B cell (primary cell): ENCODE measurements around the gene SLC4A2. TPM values are rescaled to one million over a fixed set of nuclear protein-coding genes. Genes with fewer than 3 reads are reported as not detected.
A peak's percentile ranks its signal among the peaks of the same experiment; 100 is the strongest.

Experiments used
- ATAC-seq: fragments of 200-7000 bp; cut with Tn5 transposase; one replicate; pipeline ENCODE4 v1.10.0; 2021; ENCODE audit warnings: low read depth, mild to moderate bottlenecking, moderate number of reproducible peaks, moderate library complexity
- CTCF ChIA-PET: fragments of 350-600 bp; sonication (Branson Sonifier 250); formaldehyde crosslinking; loops from one replicate; lab custom pipeline; 2021; ENCODE audit warnings: antibody characterized with exemption, inconsistent platforms; lab: Charles Lee
- POLR2A ChIA-PET: fragments of 350-600 bp; sonication (Branson Sonifier 250); formaldehyde crosslinking; loops from one replicate; lab custom pipeline; 2021; ENCODE audit warnings: antibody characterized with exemption; lab: Charles Lee
- DNase-seq: peaks from one replicate; pipeline ENCODE4 v3.0.0; 2013
- H2AFZ ChIP-seq: 2 replicates; pipeline ENCODE4 v1.6.1; 2012; ENCODE audit warnings: mild to moderate bottlenecking, low read depth, low read length; ENCODE audit not compliant: insufficient read depth, poor library complexity, severe bottlenecking
- H3K27ac ChIP-seq, 2 donors: 1 replicate in 1 of 2; 2 replicates in 1 of 2; pipeline ENCODE4 v1.5.1; 2012 to 2013; ENCODE audit warnings: low read length in 2 of 2, mild to moderate bottlenecking in 2 of 2, moderate library complexity in 1 of 2
- H3K27me3 ChIP-seq, 4 experiments: fragments of 200-600 bp in 1 of 4; sonication (generic) in 1 of 4; replicated peaks in 1 of 4; 1 replicate in 2 of 4; 2 replicates in 2 of 4; pipeline versions ENCODE4 v1.6.1 to v1.7.0; 2013 to 2016; ENCODE audit warnings: low read length in 3 of 4, mild to moderate bottlenecking in 2 of 4, mixed read lengths in 1 of 4, moderate library complexity in 1 of 4; ENCODE audit not compliant: insufficient read depth in 4 of 4, control insufficient read depth in 3 of 4; ENCODE audit errors: control extremely low read depth in 1 of 4
- H3K36me3 ChIP-seq, 2 experiments: replicated peaks in 1 of 2; 1 replicate in 1 of 2; 2 replicates in 1 of 2; pipeline versions ENCODE4 v1.6.1 to v1.7.1; 2013; ENCODE audit warnings: low read length in 1 of 2; ENCODE audit not compliant: insufficient read depth in 2 of 2, control insufficient read depth in 1 of 2; ENCODE audit errors: control extremely low read depth in 1 of 2, extremely low read depth in 1 of 2
- H3K4me1 ChIP-seq, 2 donors: fragments of 200-600 bp in 1 of 2; sonication (generic) in 1 of 2; 1 replicate in 1 of 2; 2 replicates in 1 of 2; pipeline versions ENCODE4 v1.5.1 to v1.6.1; 2013 to 2017; ENCODE audit warnings: low read length in 2 of 2; ENCODE audit not compliant: control insufficient read depth in 2 of 2, insufficient read depth in 2 of 2
- H3K4me2 ChIP-seq: replicated peaks from 2 replicates; pipeline ENCODE3; 2012; ENCODE audit warnings: mild to moderate bottlenecking, low read depth, low read length; ENCODE audit not compliant: poor library complexity, severe bottlenecking
- H3K4me3 ChIP-seq, 5 experiments: fragments of 200-600 bp in 1 of 5; sonication (generic) in 1 of 5; 1 replicate in 3 of 5; 2 replicates in 2 of 5; pipeline versions ENCODE4 v1.5.1 to v1.7.0; 2011 to 2016; ENCODE audit warnings: low read length in 4 of 5, mild to moderate bottlenecking in 4 of 5, low read depth in 2 of 5, control low read depth in 1 of 5, moderate library complexity in 1 of 5; ENCODE audit not compliant: insufficient read depth in 1 of 5; ENCODE audit errors: control extremely low read depth in 1 of 5, extremely low read depth in 1 of 5
- H3K79me2 ChIP-seq: fragments of 200-600 bp; sonication (generic); one replicate; pipeline ENCODE4 v1.6.0; 2016; ENCODE audit warnings: low read length; ENCODE audit not compliant: control insufficient read depth, insufficient read depth
- H3K9ac ChIP-seq: fragments of 200-600 bp; sonication (generic); 2 replicates; pipeline ENCODE4 v1.6.1; 2017; ENCODE audit warnings: mild to moderate bottlenecking, low read length, moderate library complexity
- H3K9me3 ChIP-seq, 3 donors: one replicate each; pipeline versions ENCODE4 v1.6.1 to v1.7.1; 2013; ENCODE audit warnings: low read length in 2 of 3; ENCODE audit not compliant: control insufficient read depth in 2 of 3, insufficient read depth in 1 of 3; ENCODE audit errors: control extremely low read depth in 1 of 3
- H4K20me1 ChIP-seq: 2 replicates; pipeline ENCODE4 v1.6.0; 2012; ENCODE audit warnings: mild to moderate bottlenecking, low read length; ENCODE audit not compliant: insufficient read depth, control insufficient read depth, poor library complexity, severe bottlenecking
- H3K27ac Mint-ChIP-seq: one replicate; pipeline ENCODE4 v1.8.0; 2021; ENCODE audit warnings: mixed read lengths
- H3K27me3 Mint-ChIP-seq: one replicate; pipeline ENCODE4 v1.8.0; 2021; ENCODE audit warnings: mixed read lengths
- H3K4me1 Mint-ChIP-seq: one replicate; pipeline ENCODE4 v1.8.0; 2021; ENCODE audit warnings: mixed read lengths
- H3K4me3 Mint-ChIP-seq: one replicate; pipeline ENCODE4 v1.8.0; 2021; ENCODE audit warnings: mixed read lengths
- H3K9me3 Mint-ChIP-seq: one replicate; pipeline ENCODE4 v1.8.0; 2022; ENCODE audit warnings: mixed read lengths; ENCODE audit not compliant: insufficient read depth
- CTCF ChIP-seq: fragments of 200-600 bp; IDR thresholded peaks from one replicate; pipeline ENCODE4 v1.8.0; 2022; ENCODE audit warnings: antibody characterized with exemption, mild to moderate bottlenecking
- EZH2 ChIP-seq: IDR thresholded peaks from 2 replicates; pipeline ENCODE4 v1.6.1; 2012; ENCODE audit warnings: borderline replicate concordance, low read depth, mild to moderate bottlenecking, moderate library complexity, low read length; ENCODE audit not compliant: insufficient read depth, poor library complexity, severe bottlenecking
- WGBS: methylation state at CpG from one replicate; pipeline ENCODE4 v1.1.5; 2013; ENCODE audit warnings: missing lambda C conversion rate; ENCODE audit not compliant: insufficient coverage; 5-methylcytosine and 5-hydroxymethylcytosine counted together
- intact Hi-C: fragments of 100-400 bp; cut with micrococcal nuclease; formaldehyde crosslinking; loops from one replicate; pipeline ENCODE4 v1.10.0; 2022
- polyA plus RNA-seq: library from polyadenylated mRNA; depleted of rRNA; stranded (reverse); fragments of >200 nt; gene quantifications from 2 replicates; pipeline ENCODE4 v1.2.3, GENCODE V29; 2012
- total RNA-seq, 2 donors: library from RNA; stranded (reverse); fragments of 120-200 nt in 1 of 2; gene quantifications; 1 replicate in 1 of 2; 2 replicates in 1 of 2; pipeline versions ENCODE4 v1.2.3 to v1.2.4, GENCODE V29; 2013 to 2022

Gene SLC4A2
- total and polyA plus RNA-seq, 2 donors (not counting 1 experiment from before 2014, with no cell fraction given): 82.8 to 113 TPM

DNA sequence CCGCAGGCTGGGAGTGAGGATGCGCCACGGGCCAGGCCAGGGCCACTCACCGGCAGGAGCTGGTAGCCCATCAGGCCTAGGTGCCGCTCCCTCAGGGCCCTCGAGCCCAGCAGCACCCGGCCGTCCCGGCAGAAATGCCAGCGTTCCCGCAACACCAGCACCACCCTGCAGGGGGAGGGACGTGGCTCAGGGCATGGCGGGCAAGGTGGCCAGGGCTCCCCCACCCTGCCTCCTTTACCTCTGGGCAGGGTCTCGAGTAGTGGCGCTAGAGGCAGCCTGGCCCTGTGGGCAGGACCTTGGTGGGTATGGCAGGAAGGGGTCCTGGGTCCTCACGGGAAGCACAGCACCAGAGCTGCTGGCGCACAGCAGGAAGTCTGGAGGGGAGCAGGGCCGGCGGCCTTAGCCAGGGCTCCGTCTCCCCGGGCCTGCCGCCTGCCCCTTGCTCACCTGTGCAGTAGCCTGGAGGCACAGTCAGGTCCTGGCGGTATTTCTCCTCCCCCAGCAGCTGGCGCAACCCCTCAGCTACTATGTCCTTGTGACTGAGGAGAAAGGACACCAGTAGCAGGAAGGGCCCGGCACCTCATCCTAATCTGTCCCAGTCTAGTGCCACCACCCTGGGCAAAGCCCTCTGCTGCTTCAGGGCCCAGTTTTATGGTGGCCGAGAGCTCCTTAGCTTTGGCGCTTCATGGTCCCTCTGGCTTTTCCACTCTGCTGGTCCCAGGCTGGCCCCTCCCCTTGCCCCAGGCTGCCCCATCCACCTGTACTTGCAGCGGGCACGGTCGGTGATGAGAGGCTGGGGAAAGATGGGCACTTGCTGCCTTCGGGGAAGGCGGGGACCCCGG is 17.7 kb downstream of the SLC4A2 start:
- Mint-ChIP-seq H3K4me3 (no peak overlapping the region), H3K27ac (no peak overlapping the region), H3K9me3 (no peaks in the 10 kb centered on the region), H3K4me1 (peaks cover 25% of the 10 kb centered on the region), H3K27me3 (no peaks in the 10 kb centered on the region)
- H3K27ac ChIP-seq: no peak overlapping the region
- ChIA-PET POLR2A (interaction anchor here (0.6 kb wide), 1 partner anchor 799 kb away, joined by 3 read pairs; no protein-coding TSS in a partner anchor), CTCF (interaction anchor here (1.5 kb wide), 1 partner anchor 9 kb away, joined by 4 read pairs; no protein-coding TSS in a partner anchor)
- no peak overlapping the region for H3K4me2 ChIP-seq
- H3K4me1 ChIP-seq: peaks cover 19 to 31% of the 10 kb centered on the region in 2 donors
- ATAC-seq (no peak), DNase-seq (peak; percentile 40)
- intact Hi-C loops: no loop called here
- WGBS: 91% methylated on average over 32 of the region's 33 CpGs
- H2AFZ ChIP-seq: no peak overlapping the region
- H3K9ac ChIP-seq: no peak overlapping the region
- peaks cover 21% of the 10 kb centered on the region for H4K20me1 ChIP-seq
- TF ChIP-seq EZH2 (no peak), CTCF (peak; percentile 37)
- H3K79me2 ChIP-seq: peaks cover 27% of the 10 kb centered on the region
- H3K4me3 ChIP-seq: no peak overlapping the region
- no peaks in the 10 kb centered on the region for H3K27me3 ChIP-seq
- peaks cover 0 to 15% of the 10 kb centered on the region in 2 experiments for H3K36me3 ChIP-seq
- H3K9me3 ChIP-seq: no peaks in the 10 kb centered on the region

DNA sequence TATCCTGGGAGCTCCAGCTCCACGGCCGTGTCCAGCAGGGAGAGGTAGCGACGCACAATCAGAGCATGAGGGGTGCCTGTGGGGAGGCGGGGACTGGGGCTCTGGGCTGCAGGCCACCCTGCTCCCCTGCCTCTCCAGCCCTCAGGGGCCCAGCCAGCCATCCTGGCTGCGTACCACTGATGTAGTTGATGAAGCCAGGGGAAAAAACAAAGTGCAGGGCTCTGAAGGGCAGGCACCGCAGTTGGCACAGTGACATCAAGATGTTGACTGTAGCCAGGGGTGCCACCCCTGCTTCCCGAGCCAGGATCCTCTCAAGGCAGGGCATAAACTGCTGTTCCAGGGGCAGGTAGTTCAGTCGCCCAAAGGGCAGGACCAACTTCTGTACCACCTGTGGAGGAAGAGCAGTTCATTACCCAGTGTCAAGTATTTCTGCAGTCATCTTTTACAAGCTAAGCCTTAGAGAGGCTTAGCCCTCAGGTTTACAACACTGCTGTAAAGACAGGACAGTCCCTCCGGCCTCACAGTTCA is 18.4 kb downstream of the SLC4A2 start:
- Histone ChIP-seq H3K9ac (no peak overlapping the region), H4K20me1 (peaks cover 26% of the 10 kb centered on the region), H3K4me2 (no peak overlapping the region), H3K4me3 (no peak overlapping the region), H3K9me3 (no peaks in the 10 kb centered on the region), H3K36me3 (peaks cover 0 to 15% of the 10 kb centered on the region in 2 experiments), H3K4me1 (peaks cover 26 to 38% of the 10 kb centered on the region in 2 donors), H3K27me3 (no peaks in the 10 kb centered on the region), H2AFZ (no peak overlapping the region), H3K27ac (no peak overlapping the region), H3K79me2 (peaks cover 34% of the 10 kb centered on the region)
- WGBS: 93% methylated on average over 10 of the region's 10 CpGs
- peak overlapping the region; percentile 80 for H3K27ac Mint-ChIP-seq
- DNase-seq (no peak), ATAC-seq (no peak)
- peak overlapping the region; percentile 87 for H3K4me3 Mint-ChIP-seq
- intact Hi-C loops: no loop called here
- H3K27me3 Mint-ChIP-seq: no peaks in the 10 kb centered on the region
- H3K4me1 Mint-ChIP-seq: peaks cover 30% of the 10 kb centered on the region
- ChIA-PET POLR2A (interaction anchor here (0.6 kb wide), 1 partner anchor 21 kb away, joined by 8 read pairs; no protein-coding TSS in a partner anchor), CTCF (interaction anchor here (1.5 kb wide), 1 partner anchor 10 kb away, joined by 4 read pairs; no protein-coding TSS in a partner anchor)
- no peak for TF ChIP-seq CTCF
- TF ChIP-seq EZH2: no peak
- H3K9me3 Mint-ChIP-seq: no peaks in the 10 kb centered on the region
